H9 (cell line): ENCODE results near the gene MAP6. TPM values are rescaled to one million over a fixed set of nuclear protein-coding genes. Genes with fewer than 3 reads are reported as not detected.

Source experiments
- DNase-seq: peaks from one replicate; pipeline ENCODE4 v3.0.0-alpha.2; 2017
- H2AFZ ChIP-seq: one replicate; pipeline ENCODE4 v1.6.1; 2013; ENCODE audit warnings: mild to moderate bottlenecking, low read length, control low read depth, moderate library complexity
- H2AK5ac ChIP-seq: 2 replicates; pipeline ENCODE4 v1.6.1; 2013; ENCODE audit warnings: low read length, control low read depth, mixed read lengths; ENCODE audit not compliant: insufficient read length
- H2BK120ac ChIP-seq: one replicate; pipeline ENCODE4 v1.6.1; 2013; ENCODE audit warnings: low read depth, mild to moderate bottlenecking, low read length, control low read depth, inconsistent platforms; ENCODE audit not compliant: poor library complexity, severe bottlenecking
- H2BK12ac ChIP-seq: 2 replicates; pipeline ENCODE4 v1.6.1; 2013; ENCODE audit warnings: low read length, control low read depth, mixed read lengths, low read depth; ENCODE audit not compliant: insufficient read length
- H2BK15ac ChIP-seq: 2 replicates; pipeline ENCODE4 v1.6.1; 2013; ENCODE audit warnings: low read depth, low read length, control low read depth
- H2BK20ac ChIP-seq: one replicate; pipeline ENCODE4 v1.6.1; 2013; ENCODE audit warnings: low read depth, mild to moderate bottlenecking, low read length, control low read depth, inconsistent platforms; ENCODE audit not compliant: poor library complexity, severe bottlenecking
- H2BK5ac ChIP-seq: 2 replicates; pipeline ENCODE4 v1.6.1; 2013; ENCODE audit warnings: low read length, control low read depth, mixed read lengths; ENCODE audit not compliant: insufficient read length
- H3K14ac ChIP-seq: 2 replicates; pipeline ENCODE4 v1.6.1; 2013; ENCODE audit warnings: low read length, control low read depth; ENCODE audit not compliant: insufficient read depth
- H3K18ac ChIP-seq: 2 replicates; pipeline ENCODE4 v1.6.1; 2013; ENCODE audit warnings: low read depth, mild to moderate bottlenecking, mixed read lengths, low read length, control low read depth; ENCODE audit not compliant: insufficient read length
- H3K23ac ChIP-seq: 2 replicates; pipeline ENCODE4 v1.6.1; 2013; ENCODE audit warnings: low read length, control low read depth, mixed read lengths, low read depth; ENCODE audit not compliant: insufficient read length
- H3K23me2 ChIP-seq: 2 replicates; pipeline ENCODE4 v1.6.1; 2013; ENCODE audit warnings: low read depth, mild to moderate bottlenecking, mixed read lengths, low read length, control low read depth; ENCODE audit not compliant: insufficient read length, poor library complexity, severe bottlenecking
- H3K27ac ChIP-seq: 2 replicates; pipeline ENCODE4 v1.5.1; 2013; ENCODE audit warnings: low read length, control low read depth, mixed read lengths, low read depth; ENCODE audit not compliant: insufficient read length
- H3K27me3 ChIP-seq: 2 replicates; pipeline ENCODE4 v1.6.1; 2013; ENCODE audit warnings: low read length, control low read depth, inconsistent platforms; ENCODE audit not compliant: insufficient read depth
- H3K4ac ChIP-seq: 2 replicates; pipeline ENCODE4 v1.6.1; 2013; ENCODE audit warnings: low read depth, mild to moderate bottlenecking, control low read depth, inconsistent platforms, low read length, moderate library complexity
- H3K4me1 ChIP-seq: 2 replicates; pipeline ENCODE4 v1.6.1; 2013; ENCODE audit warnings: low read length, control low read depth, inconsistent platforms; ENCODE audit not compliant: insufficient read depth
- H3K4me2 ChIP-seq: 2 replicates; pipeline ENCODE4 v1.6.1; 2013; ENCODE audit warnings: low read length, control low read depth, mixed read lengths; ENCODE audit not compliant: insufficient read length, insufficient read depth
- H3K56ac ChIP-seq: 2 replicates; pipeline ENCODE4 v1.6.1; 2013; ENCODE audit warnings: low read depth, mild to moderate bottlenecking, mixed read lengths, low read length, control low read depth; ENCODE audit not compliant: insufficient read length
- H3K79me1 ChIP-seq: 2 replicates; pipeline ENCODE4 v1.6.1; 2013; ENCODE audit warnings: low read depth, mild to moderate bottlenecking, moderate library complexity, low read length, control low read depth, inconsistent platforms; ENCODE audit not compliant: insufficient read depth, poor library complexity, severe bottlenecking
- H3K79me2 ChIP-seq: 2 replicates; pipeline ENCODE4 v1.6.1; 2013; ENCODE audit warnings: low read length, control low read depth, inconsistent platforms; ENCODE audit not compliant: insufficient read depth
- H3K9ac ChIP-seq: 2 replicates; pipeline ENCODE4 v1.6.1; 2013; ENCODE audit warnings: low read length, control low read depth, mixed read lengths; ENCODE audit not compliant: insufficient read length; ENCODE audit errors: extremely low read depth
- H3K9me3 ChIP-seq: one replicate; pipeline ENCODE4 v1.6.1; 2013; ENCODE audit warnings: low read depth, low read length, inconsistent platforms; ENCODE audit not compliant: control insufficient read depth
- H3T11ph ChIP-seq: one replicate; pipeline ENCODE4 v1.6.1; 2013; ENCODE audit warnings: mild to moderate bottlenecking, low read length, control low read depth, inconsistent platforms
- H4K20me1 ChIP-seq: one replicate; pipeline ENCODE4 v1.6.1; 2013; ENCODE audit not compliant: control insufficient read depth, insufficient read length, insufficient read depth
- H4K5ac ChIP-seq: 2 replicates; pipeline ENCODE4 v1.6.1; 2013; ENCODE audit warnings: low read depth, mild to moderate bottlenecking, mixed read lengths, low read length, control low read depth; ENCODE audit not compliant: insufficient read length
- H4K8ac ChIP-seq: replicated peaks from 2 replicates; pipeline ENCODE4 v1.6.1; 2013; ENCODE audit warnings: low read length, control low read depth, mixed read lengths, low read depth; ENCODE audit not compliant: insufficient read length
- H4K91ac ChIP-seq: 2 replicates; pipeline ENCODE4 v1.6.1; 2013; ENCODE audit warnings: low read depth, mild to moderate bottlenecking, moderate library complexity, mixed read lengths, low read length, control low read depth; ENCODE audit not compliant: insufficient read length
- H3K27ac Mint-ChIP-seq, 3 experiments: 2 replicates in 2 of 3; 3 replicates in 1 of 3; pipeline ENCODE4 v1.8.0; 2020 to 2021; ENCODE audit warnings: mixed read lengths in 3 of 3, mild to moderate bottlenecking in 1 of 3, moderate library complexity in 1 of 3
- H3K27me3 Mint-ChIP-seq: 2 replicates; pipeline ENCODE4 v1.8.0; 2021; ENCODE audit warnings: low read depth, mild to moderate bottlenecking, moderate library complexity, mixed read lengths
- H3K36me3 Mint-ChIP-seq, 3 experiments: 2 replicates in 2 of 3; 3 replicates in 1 of 3; pipeline ENCODE4 v1.8.0; 2020 to 2021; ENCODE audit warnings: low read depth in 3 of 3, mixed read lengths in 3 of 3; ENCODE audit not compliant: insufficient read depth in 1 of 3
- H3K4me1 Mint-ChIP-seq, 2 experiments: 2 replicates each; pipeline ENCODE4 v1.8.0; 2020; ENCODE audit warnings: mixed read lengths in 2 of 2
- H3K4me3 Mint-ChIP-seq, 2 experiments: 2 replicates in 1 of 2; 3 replicates in 1 of 2; pipeline ENCODE4 v1.8.0; 2020 to 2021; ENCODE audit warnings: mild to moderate bottlenecking in 2 of 2, mixed read lengths in 2 of 2, moderate library complexity in 1 of 2
- H3K9me3 Mint-ChIP-seq, 2 experiments: 2 replicates in 1 of 2; 3 replicates in 1 of 2; pipeline ENCODE4 v1.8.0; 2020; ENCODE audit warnings: mild to moderate bottlenecking in 2 of 2, mixed read lengths in 2 of 2, moderate library complexity in 1 of 2
- total RNA-seq: library from RNA; stranded (reverse); gene quantifications from 2 replicates; pipeline ENCODE4 v1.2.1, GENCODE V29; 2021
- TF ChIP-seq, protein P1 (sequence below): fragments of 200-600 bp; sonication (generic); conservative IDR thresholded peaks from 3 replicates; pipeline ENCODE4 v1.8.0; 2021; ENCODE audit warnings: antibody characterized with exemption, mild to moderate bottlenecking

Gene MAP6
- total RNA-seq, 1 experiment from 2014 or later, result 0.77 TPM

DNA sequence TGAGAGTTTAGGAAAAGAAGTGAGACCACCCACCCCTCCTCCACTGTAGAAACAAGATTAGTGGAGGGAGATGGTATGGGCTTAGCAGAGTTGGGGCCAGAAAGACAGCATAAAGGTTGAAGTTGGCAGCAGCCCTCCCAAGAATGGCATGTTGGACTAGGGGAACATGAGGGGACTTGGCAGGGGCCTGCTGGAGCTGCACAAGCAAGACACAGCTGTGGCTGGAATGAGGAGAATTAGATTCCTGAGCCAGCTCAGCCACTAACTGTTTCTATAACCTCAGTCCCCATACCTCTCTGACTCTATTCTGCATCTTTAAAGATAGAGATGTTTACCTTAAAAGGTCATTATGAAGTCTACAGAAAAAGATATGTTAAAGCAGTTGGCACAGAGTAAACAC, 13.2 kb downstream of the MAP6 start:
- Histone ChIP-seq H3K9me3 (no peaks in the 10 kb centered on the region), H3K14ac (no peak overlapping the region), H4K20me1 (no peaks in the 10 kb centered on the region), H3T11ph (no peak overlapping the region), H2AFZ (no peak overlapping the region), H3K18ac (no peak overlapping the region), H2BK5ac (no peak overlapping the region), H3K23ac (no peak overlapping the region), H3K56ac (no peak overlapping the region), H2BK120ac (no peak overlapping the region), H3K23me2 (no peaks in the 10 kb centered on the region), H2BK15ac (no peak overlapping the region), H2BK20ac (no peak overlapping the region), H3K27ac (no peak overlapping the region), H3K4me1 (peaks cover 2% of the 10 kb centered on the region; the same call in 1 of the 2 replicates), H4K5ac (no peak overlapping the region), H4K8ac (no peak overlapping the region), H3K79me1 (no peaks in the 10 kb centered on the region), H3K4ac (no peak overlapping the region), H4K91ac (no peak overlapping the region), H2AK5ac (no peak overlapping the region), H3K4me2 (no peak overlapping the region), H3K79me2 (no peaks in the 10 kb centered on the region), H3K9ac (no peak overlapping the region), H2BK12ac (no peak overlapping the region), H3K27me3 (no peaks in the 10 kb centered on the region)
- no peaks in the 10 kb centered on the region for H3K9me3 Mint-ChIP-seq
- no peak overlapping the region for H3K27ac Mint-ChIP-seq
- TF ChIP-seq, protein P1, sequence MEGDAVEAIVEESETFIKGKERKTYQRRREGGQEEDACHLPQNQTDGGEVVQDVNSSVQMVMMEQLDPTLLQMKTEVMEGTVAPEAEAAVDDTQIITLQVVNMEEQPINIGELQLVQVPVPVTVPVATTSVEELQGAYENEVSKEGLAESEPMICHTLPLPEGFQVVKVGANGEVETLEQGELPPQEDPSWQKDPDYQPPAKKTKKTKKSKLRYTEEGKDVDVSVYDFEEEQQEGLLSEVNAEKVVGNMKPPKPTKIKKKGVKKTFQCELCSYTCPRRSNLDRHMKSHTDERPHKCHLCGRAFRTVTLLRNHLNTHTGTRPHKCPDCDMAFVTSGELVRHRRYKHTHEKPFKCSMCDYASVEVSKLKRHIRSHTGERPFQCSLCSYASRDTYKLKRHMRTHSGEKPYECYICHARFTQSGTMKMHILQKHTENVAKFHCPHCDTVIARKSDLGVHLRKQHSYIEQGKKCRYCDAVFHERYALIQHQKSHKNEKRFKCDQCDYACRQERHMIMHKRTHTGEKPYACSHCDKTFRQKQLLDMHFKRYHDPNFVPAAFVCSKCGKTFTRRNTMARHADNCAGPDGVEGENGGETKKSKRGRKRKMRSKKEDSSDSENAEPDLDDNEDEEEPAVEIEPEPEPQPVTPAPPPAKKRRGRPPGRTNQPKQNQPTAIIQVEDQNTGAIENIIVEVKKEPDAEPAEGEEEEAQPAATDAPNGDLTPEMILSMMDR, result no peak
- no peaks in the 10 kb centered on the region for H3K36me3 Mint-ChIP-seq
- peaks cover 9 to 20% of the 10 kb centered on the region in 2 experiments; a peak in 3 of 4 replicates for H3K4me1 Mint-ChIP-seq
- H3K4me3 Mint-ChIP-seq, result no peak overlapping the region
- DNase-seq, result no peak
- H3K27me3 Mint-ChIP-seq, result peaks cover 11% of the 10 kb centered on the region
